IPS DF 19.7 (cell line): ENCODE measurements around the gene PRR23B.
"Not testable (repeated sequence)": the region's sequence is repeated elsewhere in the genome, so short reads cannot be mapped to it uniquely, and the experiment has no call there.

Experiments used
- DNase-seq: peaks from one replicate; pipeline ENCODE4 v3.0.0-alpha.2; 2013; ENCODE audit warnings: low read depth, low spot score

Gene PRR23B

DNA sequence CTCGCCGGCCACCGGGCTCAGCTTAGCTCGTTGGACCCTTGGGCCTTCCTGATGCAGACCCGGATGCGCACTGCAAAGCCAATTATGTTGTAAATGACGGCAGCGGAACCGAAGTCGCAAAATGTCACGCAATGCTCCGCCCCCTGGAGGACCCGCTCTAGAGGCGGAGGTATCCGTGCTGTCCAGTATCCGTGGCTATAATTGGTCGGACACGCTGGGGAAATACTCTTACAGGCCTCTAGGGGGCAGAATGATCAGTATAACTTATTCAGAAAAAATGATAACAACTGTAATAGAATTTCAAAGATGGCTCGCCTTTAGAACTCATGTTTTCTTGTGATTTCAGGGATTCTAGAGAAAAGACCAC, at the start of gene PRR23B:
Gene PRR23B (minus strand): TSS at position 59 of the 367 bp plus-strand sequence. CDS start 265 bp downstream, outside the sequence.
- DNase-seq, result no peak

DNA sequence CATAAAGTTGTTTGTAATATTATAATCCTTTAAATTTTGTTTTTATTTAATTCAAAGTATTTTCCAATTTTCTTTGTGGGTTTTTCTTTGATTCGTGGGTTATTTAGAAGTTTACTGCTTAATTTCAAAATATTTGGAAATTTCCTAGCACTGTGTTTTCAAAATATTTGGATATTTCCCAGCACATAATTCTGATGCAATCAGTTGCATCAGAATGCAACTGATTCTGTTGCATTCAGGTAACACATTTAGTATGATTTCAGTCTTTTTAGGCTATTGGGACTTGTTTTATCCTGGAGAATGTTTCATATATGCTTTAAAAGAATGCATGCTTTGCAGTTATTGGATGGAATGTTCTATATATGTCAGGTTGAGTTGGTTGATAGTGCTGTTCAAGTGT, 42.2 kb upstream of the PRR23B start:
- DNase-seq, result no peak

DNA sequence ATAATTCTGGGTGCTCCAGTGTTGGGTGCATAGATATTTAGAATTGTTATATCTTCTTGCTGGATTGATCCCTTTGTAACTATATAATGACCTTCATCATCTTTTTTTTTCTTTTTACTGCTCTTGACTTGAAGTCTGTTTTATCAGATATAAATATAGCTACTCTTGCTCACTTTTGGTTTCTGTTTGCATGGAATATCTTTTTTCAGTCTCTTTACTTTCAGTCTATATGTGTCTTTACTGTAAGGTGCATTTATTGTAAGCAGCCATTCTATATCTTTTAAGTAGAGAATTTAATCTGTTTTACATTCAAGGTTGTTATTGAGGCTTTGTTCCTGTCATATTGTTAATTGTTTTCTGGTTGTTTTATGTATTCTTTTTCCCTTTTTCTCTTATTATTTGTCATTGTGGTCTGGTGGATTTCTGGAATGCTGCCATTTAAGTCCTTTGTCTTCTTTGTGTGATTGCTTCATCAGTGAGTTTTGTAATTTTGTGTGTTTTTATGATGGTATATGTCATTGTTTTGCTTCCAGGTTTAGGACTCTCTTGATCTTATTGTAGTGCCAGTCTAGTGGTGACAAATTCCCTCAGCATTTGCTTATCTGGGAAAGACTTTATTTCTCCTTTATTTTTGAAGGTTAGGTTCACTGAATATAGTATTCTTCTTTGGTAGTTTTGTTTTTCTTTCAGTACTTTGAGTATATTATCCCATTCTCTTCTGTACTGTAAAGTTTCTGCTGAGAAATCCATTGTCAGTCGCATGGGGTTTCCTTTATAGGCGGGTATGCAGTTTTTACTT, 32.3 kb upstream of the PRR23B start:
- no peak for DNase-seq

DNA sequence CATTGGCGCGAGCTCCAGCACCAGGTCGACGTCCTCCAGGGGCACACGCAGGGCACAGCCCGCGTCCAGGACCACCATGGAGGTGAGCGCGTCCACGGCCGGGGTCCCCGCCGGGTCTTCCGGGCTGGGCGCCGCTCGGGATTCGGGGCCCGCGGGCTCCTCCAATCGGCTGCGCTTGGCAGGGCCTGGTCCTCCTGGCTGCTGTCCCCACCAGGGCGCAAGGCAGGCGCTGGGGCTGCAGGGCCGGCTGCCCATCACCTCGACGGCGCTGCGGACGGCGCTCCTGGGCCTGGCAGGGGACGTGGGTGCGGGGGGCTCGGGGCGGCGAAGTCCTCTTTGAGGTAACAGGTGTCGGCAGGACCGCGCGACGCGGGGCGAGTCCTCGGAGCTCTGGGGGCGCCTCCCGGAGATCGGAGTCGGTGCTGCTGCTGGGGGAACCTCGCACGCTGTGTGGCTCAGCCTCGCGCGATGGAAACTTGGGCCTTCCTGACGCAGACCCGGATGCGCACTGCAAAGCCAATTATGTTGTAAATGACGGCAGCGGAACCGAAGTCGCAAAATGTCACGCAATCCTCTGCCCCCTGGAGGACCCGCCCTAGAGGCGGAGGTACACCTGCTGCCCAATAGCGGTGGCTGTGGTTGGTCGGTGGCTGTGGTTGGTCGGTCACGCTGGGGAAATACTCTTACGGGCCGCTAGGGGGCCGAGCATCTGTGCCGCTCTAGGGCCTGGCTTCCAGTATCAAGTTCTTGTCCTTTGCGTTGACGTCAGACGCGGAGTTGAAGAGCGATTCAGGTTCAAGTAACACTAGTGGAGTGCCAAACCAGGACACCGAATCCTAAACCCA, 23.9 kb upstream of the PRR23B start, which contains the start of gene PRR23C:
Gene PRR23C (minus strand): TSS at position 527 of the 845 bp plus-strand sequence. CDS start 272 bp downstream, at position 255.
- no peak for DNase-seq

DNA sequence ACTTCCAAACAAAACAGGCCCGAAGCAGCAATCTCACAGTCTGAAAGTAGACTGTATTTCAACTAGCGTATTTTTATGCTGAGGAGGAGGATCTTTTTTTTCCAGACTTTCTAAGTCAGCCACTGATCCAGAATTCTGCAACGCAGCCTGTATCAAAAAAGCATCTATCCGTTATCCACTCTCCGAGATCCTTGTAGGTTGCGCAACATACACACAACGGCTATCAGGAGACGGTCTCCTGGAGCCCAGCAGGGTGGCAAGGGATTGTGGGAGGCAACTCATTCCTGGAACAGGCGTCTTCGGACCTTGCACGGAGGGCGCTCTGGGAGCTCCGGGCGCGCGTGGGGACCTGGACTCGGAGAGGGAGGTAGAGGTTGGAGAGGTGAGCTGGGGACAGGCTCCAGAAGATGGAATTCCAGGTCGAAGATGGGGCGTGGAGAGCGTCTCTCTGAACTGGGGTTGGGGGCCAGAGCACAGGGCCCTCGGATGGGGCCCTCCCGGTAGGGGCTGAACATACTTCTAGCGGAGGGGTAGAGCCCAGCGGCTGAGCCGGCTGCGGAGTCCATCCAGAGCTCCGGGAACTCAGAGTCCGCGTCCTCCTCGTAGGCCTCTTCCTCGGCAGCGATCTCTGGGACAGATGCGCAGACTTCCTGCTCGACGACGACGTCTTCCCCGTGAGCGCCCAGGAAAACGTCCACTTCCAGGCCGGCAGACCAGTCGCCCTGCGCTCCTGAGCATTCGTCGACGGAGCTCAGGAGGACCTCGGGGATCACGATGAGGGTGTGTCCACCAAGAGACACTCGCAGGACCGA, 23.0 kb upstream of the PRR23B start:
- DNase-seq, result no peak

DNA sequence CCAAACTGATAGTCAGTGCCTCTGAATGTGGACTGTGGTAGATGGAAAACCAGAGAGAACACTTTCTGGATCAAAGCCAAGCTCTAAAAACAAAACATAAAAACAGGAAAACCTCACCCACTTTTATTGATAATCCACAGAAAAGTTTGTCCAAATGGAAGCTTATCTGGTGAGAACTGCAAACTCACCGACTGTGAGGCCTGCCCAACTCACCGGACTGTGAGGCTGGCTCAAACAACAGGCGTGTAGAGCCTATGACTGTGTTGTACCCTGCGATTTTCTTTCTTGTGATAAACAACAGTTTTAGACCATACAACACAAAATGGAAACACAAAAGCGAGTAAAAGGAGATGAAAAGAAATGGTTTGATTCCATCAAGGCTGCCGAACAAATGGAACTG, 16.8 kb upstream of the PRR23B start:
- no peak for DNase-seq

DNA sequence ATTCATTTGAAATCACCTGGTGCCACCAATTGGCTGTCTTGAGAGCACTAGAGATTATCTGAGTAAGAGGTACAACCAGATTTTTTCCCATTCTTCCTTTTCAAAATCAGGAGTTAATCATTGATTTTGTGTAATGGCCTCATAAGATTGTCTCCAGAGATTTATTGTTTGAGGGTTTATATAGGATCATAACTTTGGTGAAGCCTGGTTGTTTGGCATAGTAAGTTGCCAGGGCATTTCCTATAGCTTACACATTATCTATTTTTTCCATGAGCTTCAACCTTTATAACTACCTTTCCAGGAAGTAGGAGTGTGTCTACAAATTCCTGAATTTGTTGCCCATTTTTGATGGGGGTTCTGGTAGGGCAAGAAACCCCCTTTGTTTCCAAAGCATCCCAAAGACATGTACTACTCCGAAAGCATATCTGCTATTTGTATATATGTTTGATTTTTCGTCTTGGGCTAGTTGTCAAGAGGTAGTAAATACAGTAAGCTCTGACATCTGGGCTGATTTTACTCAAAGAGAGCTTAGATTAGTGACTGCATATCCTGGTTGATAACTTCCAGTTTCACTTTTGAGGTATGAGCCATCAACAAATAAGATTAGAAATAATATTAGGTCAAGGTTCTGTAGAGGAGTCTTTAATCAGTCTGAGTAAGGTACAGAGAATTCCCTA, 11.7 kb upstream of the PRR23B start:
- no peak for DNase-seq

DNA sequence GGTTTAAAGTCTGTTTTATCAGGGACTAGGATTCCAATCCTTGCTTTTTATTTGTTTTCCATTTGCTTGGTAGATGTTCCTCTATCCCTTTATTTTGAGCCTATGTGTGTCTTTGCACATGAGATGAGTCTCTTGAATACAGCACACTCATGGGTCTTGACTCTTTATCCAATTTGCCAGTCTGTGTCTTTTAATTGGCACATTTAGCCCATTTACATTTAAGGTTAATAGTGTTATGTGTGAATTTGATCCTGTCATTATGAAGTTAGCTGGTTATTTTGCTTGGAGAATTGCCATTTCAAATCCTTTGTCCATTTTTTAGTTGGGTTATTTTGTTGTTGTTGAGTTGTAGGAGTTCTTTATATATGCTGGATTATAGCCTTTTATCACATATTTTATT, 9.8 kb upstream of the PRR23B start:
- DNase-seq, result not testable (repeated sequence)

DNA sequence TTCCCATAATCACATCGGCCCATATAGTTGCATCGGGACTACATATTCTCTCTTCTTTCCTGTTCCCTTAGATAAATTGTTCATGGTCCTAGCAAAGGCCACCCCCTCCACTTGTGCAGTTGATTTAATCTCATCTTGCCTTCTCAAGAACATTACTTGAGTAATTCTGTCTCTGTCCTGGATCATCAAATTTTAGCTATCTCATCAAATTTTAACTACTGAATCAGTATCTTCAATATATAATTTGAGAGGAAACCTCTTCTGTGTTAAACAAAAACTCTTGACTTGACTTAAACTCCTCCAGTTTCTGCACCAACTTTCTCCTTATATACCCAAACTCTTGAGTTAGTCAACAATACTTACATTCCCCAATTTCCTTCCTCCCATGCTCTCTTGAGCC, 4.2 kb upstream of the PRR23B start:
- no peak for DNase-seq

DNA sequence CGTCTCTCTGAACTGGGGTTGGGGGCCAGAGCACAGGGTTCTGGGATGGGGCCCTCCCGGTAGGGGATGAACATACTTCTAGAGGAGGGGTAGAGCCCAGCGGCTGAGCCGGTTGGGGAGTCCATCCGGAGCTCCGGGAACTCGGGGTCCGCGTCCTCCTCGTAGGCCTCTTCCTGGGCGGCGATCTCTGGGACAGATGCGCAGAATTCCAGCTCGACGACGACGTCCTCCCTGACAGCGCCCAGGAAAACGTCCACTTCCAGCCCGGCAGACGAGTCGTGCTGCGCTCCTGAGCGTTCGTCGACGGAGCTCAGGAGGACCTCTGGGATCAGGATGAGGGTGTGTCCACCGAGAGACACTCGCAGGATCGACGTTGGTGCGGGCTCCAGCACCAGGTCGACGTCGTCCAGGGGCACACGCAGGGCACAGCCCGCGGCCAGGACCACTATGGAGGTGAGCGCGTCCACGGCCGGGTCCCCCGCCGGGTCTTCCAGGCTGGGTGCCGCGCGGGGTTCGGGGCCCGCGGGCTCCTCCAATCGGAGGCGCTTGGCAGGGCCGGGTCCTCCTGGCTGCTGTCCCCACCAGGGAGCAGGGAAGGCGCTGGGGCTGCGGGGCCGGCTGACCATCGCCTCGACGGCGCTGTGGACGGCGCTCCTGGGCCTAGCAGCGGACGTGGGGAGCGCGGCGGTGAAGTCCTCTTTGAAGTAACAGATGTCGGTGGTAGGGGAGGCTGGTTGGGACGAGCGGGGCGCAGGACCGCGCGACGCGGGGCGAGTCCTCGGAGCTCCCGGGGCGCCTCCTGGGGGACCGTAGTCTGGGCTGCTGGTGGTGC, 474 bp downstream of the PRR23B start:
- no peak for DNase-seq

DNA sequence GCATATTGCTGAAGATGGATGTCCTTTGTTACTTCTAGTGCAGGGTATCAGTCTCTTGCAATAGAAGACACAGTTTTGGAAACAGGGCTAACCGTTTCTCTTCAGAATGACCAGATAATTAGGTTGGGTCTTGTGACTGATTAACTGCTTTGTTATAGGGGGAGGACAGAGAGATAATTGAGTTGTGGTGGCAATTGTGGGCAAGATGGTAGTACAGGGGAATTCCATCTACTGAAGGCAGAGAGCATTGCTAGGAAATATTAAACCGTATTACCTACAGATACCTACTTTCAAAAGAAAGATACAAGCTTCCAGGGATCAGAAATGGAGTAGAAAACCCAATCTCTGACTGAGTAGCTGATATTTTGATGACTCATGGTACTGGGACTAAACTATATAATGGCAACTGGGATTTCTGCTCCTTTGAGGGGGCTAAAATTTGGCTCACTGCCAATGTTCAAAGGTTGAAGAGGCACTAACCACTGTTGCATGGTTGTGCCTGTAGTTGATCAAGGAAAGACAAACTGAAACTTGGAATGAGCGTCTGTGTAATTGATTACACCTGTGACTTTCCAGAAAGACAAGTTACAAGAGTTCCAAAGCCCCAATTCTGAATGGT, 4.2 kb downstream of the PRR23B start:
- DNase-seq, result no peak

DNA sequence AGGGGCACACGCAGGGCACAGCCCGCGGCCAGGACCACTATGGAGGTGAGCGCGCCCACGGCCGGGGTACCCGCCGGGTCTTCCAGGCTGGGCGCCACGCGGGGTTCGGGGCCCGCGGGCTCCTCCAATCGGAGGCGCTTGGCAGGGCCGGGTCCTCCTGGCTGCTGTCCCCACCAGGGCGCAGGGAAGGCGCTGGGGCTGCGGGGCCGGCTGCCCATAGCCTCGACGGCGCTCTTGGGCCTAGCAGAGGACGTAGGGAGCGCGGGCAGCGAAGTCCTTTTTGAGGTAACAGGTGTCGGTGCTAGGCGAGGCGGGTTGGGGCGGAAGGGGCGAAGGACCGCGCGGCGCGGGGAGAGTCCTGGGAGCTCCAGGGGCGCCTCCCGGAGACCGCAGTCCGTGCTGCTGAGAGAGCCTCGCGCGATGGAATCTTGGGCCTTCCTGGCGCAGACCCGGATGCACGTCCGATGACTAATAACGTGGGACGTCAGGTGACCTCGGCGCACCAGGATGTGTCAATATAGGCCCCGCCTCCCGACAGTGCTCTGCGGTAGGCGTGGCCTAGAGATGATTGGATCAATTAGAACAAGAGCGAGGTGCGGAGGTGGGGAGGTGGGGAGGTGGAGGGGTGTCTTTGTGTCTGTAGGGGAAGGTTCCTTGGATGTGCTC, 14.5 kb downstream of the PRR23B start, which contains the start of gene PRR23A:
Gene PRR23A (minus strand): TSS at position 218 of the 666 bp plus-strand sequence. CDS start 0 bp downstream, at position 218.
- DNase-seq, result no peak

DNA sequence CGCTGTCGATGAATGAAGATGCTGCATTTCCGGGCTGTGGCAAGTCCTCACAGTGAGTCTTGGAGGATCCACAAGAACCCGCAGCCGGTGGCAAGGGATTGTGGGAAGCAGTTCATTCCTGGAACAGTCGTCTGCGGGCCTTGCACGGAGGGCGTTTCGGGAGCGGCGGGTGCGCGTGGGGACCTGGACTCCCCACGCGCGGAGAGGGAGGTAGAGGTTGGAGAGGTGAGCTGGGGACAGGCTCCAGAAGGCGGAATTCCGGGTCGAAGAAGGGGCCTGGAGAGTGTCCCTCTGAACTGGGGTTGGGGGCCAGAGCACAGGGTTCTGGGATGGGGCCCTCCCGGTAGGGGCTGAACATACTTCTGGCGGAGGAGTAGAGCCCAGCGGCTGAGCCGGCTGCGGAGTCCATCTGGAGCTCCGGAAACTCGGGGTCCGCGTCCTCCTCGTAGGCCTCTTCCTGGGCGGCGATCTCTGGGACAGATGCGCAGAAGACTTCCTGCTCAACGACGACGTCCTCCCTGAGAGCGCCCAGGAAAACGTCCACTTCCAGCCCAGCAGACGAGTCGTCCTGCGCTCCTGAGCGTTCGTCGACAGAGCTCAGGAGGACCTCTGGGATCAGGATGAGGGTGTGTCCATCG, 15.3 kb downstream of the PRR23B start:
- DNase-seq, result no peak

DNA sequence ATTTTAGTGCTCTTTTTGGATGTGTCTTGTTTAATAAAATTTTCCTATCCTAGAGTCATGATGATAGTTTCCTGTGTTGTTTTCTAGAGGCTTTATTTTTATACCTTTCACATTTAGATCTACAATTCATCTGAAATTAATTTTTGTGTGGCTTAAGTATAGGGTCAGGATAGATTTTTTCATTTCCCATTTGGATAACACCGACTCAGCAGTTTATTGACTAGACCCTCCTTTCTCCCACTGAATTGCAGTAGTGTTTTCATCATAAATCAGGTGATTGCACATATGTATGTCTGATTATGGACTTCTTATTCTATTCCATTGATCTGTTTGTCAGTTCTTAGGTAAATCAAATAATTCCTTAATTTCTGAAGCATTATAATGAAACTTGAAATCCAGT, 25.0 kb downstream of the PRR23B start:
- no peak for DNase-seq

DNA sequence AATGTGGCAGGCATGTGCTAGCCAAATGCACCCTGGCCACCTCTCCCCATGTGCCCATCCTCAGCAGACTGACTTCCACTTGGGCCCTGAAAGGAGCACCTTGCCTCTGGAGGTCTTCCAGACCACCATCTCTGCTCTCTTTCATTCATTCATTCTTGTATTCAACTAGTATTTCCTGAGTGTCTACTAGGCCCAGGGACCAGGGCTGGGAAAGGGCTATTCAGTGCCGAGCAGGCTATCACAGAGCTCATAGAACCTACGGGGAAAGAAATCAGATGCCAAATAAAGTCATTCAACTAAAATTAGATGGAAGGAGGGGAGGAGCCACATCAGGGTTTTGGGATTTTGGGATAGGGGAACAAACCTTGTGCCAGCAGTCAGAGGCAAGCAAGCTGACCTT, 33.5 kb downstream of the PRR23B start:
- no peak for DNase-seq

DNA sequence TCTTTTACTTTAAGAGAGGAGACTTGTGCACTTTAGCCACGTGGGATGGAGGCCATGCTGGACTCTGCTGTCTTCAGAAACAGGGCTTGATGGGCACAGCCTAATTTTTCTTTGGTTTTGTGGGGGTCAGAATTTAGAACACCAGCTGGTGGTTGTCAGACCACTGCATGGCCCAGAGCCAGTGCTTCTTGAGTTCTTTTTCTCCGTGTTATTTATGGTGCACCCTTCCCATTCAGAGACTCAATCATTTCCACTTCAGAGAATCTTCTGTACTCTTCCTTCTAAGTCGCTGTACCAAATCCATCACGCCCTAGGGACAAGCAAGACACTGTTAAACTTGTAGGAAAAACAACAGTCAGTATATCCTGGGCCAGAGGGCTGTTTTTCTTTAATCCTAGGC, 34.8 kb downstream of the PRR23B start:
- DNase-seq, result no peak

DNA sequence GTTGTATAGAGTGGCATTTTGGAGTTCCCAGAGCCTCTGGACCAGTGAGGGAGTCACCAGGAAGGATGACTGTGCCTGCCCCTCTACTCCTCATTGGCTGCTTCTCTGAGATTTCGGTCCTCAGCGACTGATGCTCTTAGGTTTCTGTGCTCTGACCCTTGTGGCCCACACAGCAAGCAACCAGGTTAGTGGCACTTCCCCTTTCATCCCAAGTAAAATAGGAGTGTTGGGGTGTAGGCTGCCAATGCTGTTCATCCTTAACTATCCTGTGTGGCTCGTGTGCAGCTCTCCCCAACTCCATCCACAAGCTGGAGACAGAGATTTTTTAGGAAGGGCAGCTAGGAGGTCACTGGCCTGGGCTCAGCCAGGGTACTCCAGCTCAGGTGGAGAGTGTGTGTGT, 35.9 kb downstream of the PRR23B start:
- DNase-seq, result no peak

DNA sequence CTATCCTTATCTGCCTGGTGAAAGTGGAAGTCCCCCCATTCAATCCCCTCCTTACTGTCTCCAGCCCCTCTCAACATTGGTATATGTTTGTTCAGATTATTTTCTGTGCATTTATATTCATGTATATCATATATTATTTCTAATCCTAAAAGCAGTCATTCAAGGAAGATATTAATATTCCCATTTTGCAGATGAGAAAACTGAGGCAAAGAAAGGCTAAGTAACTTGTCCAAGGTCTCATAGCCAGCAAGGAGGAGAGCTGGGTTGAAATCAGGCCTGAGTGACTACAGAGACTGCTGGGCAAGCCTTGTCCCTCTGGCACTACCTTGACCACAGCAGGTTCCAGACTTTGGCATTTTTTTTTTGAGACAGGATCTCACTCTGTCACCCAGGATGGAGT, 44.7 kb downstream of the PRR23B start:
- no peak for DNase-seq

DNA sequence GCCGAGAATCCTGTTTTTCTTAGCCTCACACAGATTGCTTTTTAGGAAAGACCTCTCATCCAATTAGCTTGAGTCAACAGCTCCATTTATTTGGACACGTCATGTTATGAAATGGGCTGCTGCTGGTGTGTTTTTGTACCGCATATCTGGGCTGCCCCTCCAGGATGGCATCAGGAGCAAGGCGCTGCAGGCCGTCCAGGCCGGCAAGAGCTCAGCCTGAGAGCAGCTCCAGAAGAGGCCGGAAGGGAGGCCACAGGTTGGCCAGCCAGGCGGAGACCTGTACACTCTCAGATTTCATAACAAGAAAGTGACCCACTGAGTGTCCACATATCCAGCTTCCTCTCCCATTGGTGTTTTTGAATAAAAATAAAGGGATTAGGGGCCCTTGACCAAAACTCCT, 45.4 kb downstream of the PRR23B start:
- no peak for DNase-seq
